K562 (cell line): Measurements from ENCODE around the gene NRCAM. TPM values are rescaled to one million over a fixed set of nuclear protein-coding genes. Genes with fewer than 3 reads are reported as not detected.

Experiments used
- FOXJ2 ChIP-seq: fragments of 200-800 bp; sonication (Bioruptor generic); IDR thresholded peaks from 2 replicates; pipeline ENCODE4 v1.6.1; 2016; ENCODE audit warnings: missing genetic modification characterization, missing compliant biosample characterization
- GTF2E2 ChIP-seq: fragments of 200-800 bp; sonication (Bioruptor generic); IDR thresholded peaks from 2 replicates; pipeline ENCODE4 v1.6.1; 2016; ENCODE audit warnings: missing genetic modification characterization, missing compliant biosample characterization
- PTRF ChIP-seq: fragments of 450-650 bp; IDR thresholded peaks from 2 replicates; pipeline ENCODE4 v1.6.1; 2016; ENCODE audit warnings: mild to moderate bottlenecking, missing genetic modification characterization, missing compliant biosample characterization
- XRCC5 ChIP-seq: fragments of 200-400 bp; formaldehyde crosslinking; IDR thresholded peaks from 2 replicates; pipeline ENCODE4 v1.6.1; 2017; ENCODE audit warnings: low read depth, mild to moderate bottlenecking, low read length
- YBX1 ChIP-seq: fragments of 450-650 bp; IDR thresholded peaks from 2 replicates; pipeline ENCODE4 v1.7.1; 2016; ENCODE audit warnings: mild to moderate bottlenecking
- ZNF644 ChIP-seq: fragments of 200-800 bp; sonication (Bioruptor generic); IDR thresholded peaks from 2 replicates; pipeline ENCODE4 v1.6.1; 2016; ENCODE audit warnings: low read depth, missing genetic modification characterization, missing compliant biosample characterization
- polyA plus RNA-seq, 8 experiments: library from polyadenylated mRNA; depleted of rRNA in 4 of 8; stranded (reverse) in 5 of 8; unstranded in 3 of 8; fragments of >200 nt; fragmentation: Nextera tagmentation in 2 of 8; fragmentation: Illumina TruSeq in 1 of 8; extraction: Ambion mirVana in 2 of 8; extraction: Trizol in 1 of 8; gene quantifications; 2 replicates each; pipeline versions ENCODE4 v1.2.1 to v1.2.3, GENCODE V29; 2011 to 2014; ENCODE audit warnings: inconsistent platforms in 1 of 8, missing spikeins in 1 of 8
- total RNA-seq, 7 experiments: library from RNA; depleted of rRNA in 6 of 7; stranded (reverse); fragments of >200 nt in 6 of 7; fragmentation: Illumina TruSeq in 2 of 7; extraction: Trizol in 2 of 7; gene quantifications; 2 replicates each; pipeline versions ENCODE4 v1.2.1 to v1.2.3, GENCODE V29; 2011 to 2021; ENCODE audit warnings: low replicate concordance in 1 of 7
- TF ChIP-seq, protein P1 (sequence below), 2 experiments: fragments of 450-650 bp; formaldehyde crosslinking in 1 of 2; IDR thresholded peaks; 2 replicates each; pipeline versions ENCODE4 v1.4.0 to v1.6.1; 2014 to 2020; ENCODE audit warnings: mild to moderate bottlenecking in 2 of 2, borderline replicate concordance in 1 of 2, low read depth in 1 of 2
- TF ChIP-seq, protein P2 (sequence below): fragments of 450-650 bp; formaldehyde crosslinking; conservative IDR thresholded peaks from 2 replicates; pipeline ENCODE4 v1.4.0; 2022; ENCODE audit warnings: mild to moderate bottlenecking, missing genetic modification characterization
- TF ChIP-seq, protein P3 (sequence below): fragments of 150-350 bp; IDR thresholded peaks from 2 replicates; pipeline ENCODE4 v1.6.1; 2014; ENCODE audit warnings: low read depth, mild to moderate bottlenecking, low read length, borderline replicate concordance
- TF ChIP-seq, protein P4 (sequence below): IDR thresholded peaks from 2 replicates; pipeline ENCODE4 v1.6.1; 2016; ENCODE audit warnings: missing genetic modification characterization, missing compliant biosample characterization
- TF ChIP-seq, protein P5 (sequence below): fragments of 450-650 bp; IDR thresholded peaks from 2 replicates; pipeline ENCODE4 v1.6.1; 2016; ENCODE audit warnings: missing biosample characterization, missing genetic modification characterization

Gene NRCAM
- total and polyA plus RNA-seq, 9 of the 15 experiments (the other 6 are each of a cell fraction or from before 2014, with no cell fraction given): 0.03 to 0.54 (median 0.12) TPM; not detected in 1

DNA sequence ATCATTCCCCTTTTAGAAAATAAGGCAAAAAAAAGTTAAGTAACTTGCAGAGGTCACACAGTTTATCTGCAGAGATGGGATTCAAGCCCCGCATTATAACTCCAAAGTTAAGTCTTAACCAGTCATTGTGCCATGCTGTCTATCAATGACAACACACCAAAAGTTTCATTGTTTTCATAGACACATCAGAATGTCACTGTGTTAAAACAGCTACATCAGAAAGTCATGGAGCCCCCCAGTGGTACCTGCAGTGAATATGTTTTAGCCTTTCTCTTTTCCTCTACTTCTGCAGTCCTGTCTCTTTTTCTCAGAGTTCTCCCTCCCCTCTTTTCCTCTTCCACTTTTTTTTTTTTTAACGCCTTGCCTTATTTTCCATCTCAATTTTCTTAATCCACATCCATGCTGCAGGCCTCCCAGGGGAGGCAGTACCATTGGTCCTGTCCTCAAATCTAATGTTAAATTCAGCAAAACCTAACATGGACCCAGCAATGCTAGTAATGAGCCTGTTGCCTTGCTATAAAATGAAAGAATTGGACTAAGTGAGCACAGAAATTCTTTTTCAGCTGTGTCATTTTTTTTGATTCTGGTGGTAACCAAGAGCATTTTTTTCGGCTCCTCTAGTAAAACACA, 3.8 kb upstream of the NRCAM start (continued):
- TF ChIP-seq, protein P1, sequence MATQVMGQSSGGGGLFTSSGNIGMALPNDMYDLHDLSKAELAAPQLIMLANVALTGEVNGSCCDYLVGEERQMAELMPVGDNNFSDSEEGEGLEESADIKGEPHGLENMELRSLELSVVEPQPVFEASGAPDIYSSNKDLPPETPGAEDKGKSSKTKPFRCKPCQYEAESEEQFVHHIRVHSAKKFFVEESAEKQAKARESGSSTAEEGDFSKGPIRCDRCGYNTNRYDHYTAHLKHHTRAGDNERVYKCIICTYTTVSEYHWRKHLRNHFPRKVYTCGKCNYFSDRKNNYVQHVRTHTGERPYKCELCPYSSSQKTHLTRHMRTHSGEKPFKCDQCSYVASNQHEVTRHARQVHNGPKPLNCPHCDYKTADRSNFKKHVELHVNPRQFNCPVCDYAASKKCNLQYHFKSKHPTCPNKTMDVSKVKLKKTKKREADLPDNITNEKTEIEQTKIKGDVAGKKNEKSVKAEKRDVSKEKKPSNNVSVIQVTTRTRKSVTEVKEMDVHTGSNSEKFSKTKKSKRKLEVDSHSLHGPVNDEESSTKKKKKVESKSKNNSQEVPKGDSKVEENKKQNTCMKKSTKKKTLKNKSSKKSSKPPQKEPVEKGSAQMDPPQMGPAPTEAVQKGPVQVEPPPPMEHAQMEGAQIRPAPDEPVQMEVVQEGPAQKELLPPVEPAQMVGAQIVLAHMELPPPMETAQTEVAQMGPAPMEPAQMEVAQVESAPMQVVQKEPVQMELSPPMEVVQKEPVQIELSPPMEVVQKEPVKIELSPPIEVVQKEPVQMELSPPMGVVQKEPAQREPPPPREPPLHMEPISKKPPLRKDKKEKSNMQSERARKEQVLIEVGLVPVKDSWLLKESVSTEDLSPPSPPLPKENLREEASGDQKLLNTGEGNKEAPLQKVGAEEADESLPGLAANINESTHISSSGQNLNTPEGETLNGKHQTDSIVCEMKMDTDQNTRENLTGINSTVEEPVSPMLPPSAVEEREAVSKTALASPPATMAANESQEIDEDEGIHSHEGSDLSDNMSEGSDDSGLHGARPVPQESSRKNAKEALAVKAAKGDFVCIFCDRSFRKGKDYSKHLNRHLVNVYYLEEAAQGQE (IDR thresholded peaks at IDR 0.05; ENCODE audit: borderline replicate concordance): peak; percentile 74
- TF ChIP-seq, protein P1 (CRISPR knock-in tag; IDR thresholded peaks at IDR 0.05; ENCODE audit: low read depth): no peak
- no peak for TF ChIP-seq PTRF
- TF ChIP-seq YBX1: no peak
- TF ChIP-seq, protein P2, sequence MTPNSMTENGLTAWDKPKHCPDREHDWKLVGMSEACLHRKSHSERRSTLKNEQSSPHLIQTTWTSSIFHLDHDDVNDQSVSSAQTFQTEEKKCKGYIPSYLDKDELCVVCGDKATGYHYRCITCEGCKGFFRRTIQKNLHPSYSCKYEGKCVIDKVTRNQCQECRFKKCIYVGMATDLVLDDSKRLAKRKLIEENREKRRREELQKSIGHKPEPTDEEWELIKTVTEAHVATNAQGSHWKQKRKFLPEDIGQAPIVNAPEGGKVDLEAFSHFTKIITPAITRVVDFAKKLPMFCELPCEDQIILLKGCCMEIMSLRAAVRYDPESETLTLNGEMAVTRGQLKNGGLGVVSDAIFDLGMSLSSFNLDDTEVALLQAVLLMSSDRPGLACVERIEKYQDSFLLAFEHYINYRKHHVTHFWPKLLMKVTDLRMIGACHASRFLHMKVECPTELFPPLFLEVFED (CRISPR knock-in tag): 0 out of 2 replicates have a peak, but pooled peaks have one; percentile 18
- TF ChIP-seq, protein P3, sequence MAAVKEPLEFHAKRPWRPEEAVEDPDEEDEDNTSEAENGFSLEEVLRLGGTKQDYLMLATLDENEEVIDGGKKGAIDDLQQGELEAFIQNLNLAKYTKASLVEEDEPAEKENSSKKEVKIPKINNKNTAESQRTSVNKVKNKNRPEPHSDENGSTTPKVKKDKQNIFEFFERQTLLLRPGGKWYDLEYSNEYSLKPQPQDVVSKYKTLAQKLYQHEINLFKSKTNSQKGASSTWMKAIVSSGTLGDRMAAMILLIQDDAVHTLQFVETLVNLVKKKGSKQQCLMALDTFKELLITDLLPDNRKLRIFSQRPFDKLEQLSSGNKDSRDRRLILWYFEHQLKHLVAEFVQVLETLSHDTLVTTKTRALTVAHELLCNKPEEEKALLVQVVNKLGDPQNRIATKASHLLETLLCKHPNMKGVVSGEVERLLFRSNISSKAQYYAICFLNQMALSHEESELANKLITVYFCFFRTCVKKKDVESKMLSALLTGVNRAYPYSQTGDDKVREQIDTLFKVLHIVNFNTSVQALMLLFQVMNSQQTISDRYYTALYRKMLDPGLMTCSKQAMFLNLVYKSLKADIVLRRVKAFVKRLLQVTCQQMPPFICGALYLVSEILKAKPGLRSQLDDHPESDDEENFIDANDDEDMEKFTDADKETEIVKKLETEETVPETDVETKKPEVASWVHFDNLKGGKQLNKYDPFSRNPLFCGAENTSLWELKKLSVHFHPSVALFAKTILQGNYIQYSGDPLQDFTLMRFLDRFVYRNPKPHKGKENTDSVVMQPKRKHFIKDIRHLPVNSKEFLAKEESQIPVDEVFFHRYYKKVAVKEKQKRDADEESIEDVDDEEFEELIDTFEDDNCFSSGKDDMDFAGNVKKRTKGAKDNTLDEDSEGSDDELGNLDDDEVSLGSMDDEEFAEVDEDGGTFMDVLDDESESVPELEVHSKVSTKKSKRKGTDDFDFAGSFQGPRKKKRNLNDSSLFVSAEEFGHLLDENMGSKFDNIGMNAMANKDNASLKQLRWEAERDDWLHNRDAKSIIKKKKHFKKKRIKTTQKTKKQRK: no peak
- no peak for TF ChIP-seq GTF2E2 (tag)
- TF ChIP-seq ZNF644 (tag): no peak
- TF ChIP-seq FOXJ2 (tag): no peak
- TF ChIP-seq, protein P4, sequence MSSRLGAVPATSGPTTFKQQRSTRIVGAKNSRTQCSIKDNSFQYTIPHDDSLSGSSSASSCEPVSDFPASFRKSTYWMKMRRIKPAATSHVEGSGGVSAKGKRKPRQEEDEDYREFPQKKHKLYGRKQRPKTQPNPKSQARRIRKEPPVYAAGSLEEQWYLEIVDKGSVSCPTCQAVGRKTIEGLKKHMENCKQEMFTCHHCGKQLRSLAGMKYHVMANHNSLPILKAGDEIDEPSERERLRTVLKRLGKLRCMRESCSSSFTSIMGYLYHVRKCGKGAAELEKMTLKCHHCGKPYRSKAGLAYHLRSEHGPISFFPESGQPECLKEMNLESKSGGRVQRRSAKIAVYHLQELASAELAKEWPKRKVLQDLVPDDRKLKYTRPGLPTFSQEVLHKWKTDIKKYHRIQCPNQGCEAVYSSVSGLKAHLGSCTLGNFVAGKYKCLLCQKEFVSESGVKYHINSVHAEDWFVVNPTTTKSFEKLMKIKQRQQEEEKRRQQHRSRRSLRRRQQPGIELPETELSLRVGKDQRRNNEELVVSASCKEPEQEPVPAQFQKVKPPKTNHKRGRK (tag): peak; percentile 88
- TF ChIP-seq XRCC5: no peak
- TF ChIP-seq, protein P5, sequence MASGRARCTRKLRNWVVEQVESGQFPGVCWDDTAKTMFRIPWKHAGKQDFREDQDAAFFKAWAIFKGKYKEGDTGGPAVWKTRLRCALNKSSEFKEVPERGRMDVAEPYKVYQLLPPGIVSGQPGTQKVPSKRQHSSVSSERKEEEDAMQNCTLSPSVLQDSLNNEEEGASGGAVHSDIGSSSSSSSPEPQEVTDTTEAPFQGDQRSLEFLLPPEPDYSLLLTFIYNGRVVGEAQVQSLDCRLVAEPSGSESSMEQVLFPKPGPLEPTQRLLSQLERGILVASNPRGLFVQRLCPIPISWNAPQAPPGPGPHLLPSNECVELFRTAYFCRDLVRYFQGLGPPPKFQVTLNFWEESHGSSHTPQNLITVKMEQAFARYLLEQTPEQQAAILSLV (tag): no peak
